Thyroid gland (tissue), 4 donors: ENCODE results near the gene TSLP. TPM values are rescaled to one million over a fixed set of nuclear protein-coding genes. Genes with fewer than 3 reads are reported as not detected.

Experiments used
- DNase-seq, 2 donors: peaks; one replicate each; pipeline ENCODE4 v3.0.0-alpha.2; 2019
- H3K27ac ChIP-seq, 3 donors: fragments of 200-600 bp; sonication (generic); 1 replicate in 2 of 3; 2 replicates in 1 of 3; pipeline ENCODE4 v1.5.1; 2016 to 2019; ENCODE audit warnings: mild to moderate bottlenecking in 1 of 3, moderate library complexity in 1 of 3
- H3K27me3 ChIP-seq: fragments of 200-600 bp; sonication (generic); one replicate; pipeline ENCODE4 v1.5.1; 2019
- H3K36me3 ChIP-seq, 2 donors: fragments of 200-600 bp; sonication (generic); one replicate each; pipeline ENCODE4 v1.5.1; 2016 to 2019
- H3K4me1 ChIP-seq, 2 donors: fragments of 200-600 bp; sonication (generic); one replicate each; pipeline ENCODE4 v1.5.1; 2017 to 2019
- H3K4me3 ChIP-seq, 3 donors: fragments of 200-600 bp; sonication (generic); replicated peaks in 1 of 3; 1 replicate in 2 of 3; 2 replicates in 1 of 3; pipeline ENCODE4 v1.5.1; 2016; ENCODE audit warnings: mild to moderate bottlenecking in 1 of 3
- H3K9me3 ChIP-seq: fragments of 200-600 bp; sonication (generic); one replicate; pipeline ENCODE4 v1.5.1; 2017
- CTCF ChIP-seq, 6 experiments: fragments of 200-600 bp in 3 of 6; fragments of 450-650 bp in 3 of 6; sonication (generic) in 3 of 6; IDR thresholded peaks; one replicate each; pipeline ENCODE4 v1.5.1; 2016 to 2019; ENCODE audit warnings: antibody characterized with exemption in 6 of 6, mild to moderate bottlenecking in 2 of 6, inconsistent platforms in 1 of 6, moderate library complexity in 1 of 6
- POLR2A ChIP-seq, 2 donors: fragments of 450-650 bp; IDR thresholded peaks; one replicate each; pipeline ENCODE4 v1.6.1; 2017; ENCODE audit warnings: antibody characterized with exemption in 2 of 2, mild to moderate bottlenecking in 2 of 2, moderate library complexity in 1 of 2
- WGBS, 2 donors: methylation state at CpG; one replicate each; pipeline ENCODE4 v1.1.5; 2017; 5-methylcytosine and 5-hydroxymethylcytosine counted together
- intact Hi-C: fragments of 100-400 bp; cut with DNase I; formaldehyde crosslinking; loops from one replicate; pipeline ENCODE4 v1.15.1; 2023
- total RNA-seq, 4 donors: library from RNA; depleted of rRNA; stranded (reverse); fragments of >200 nt; gene quantifications; one replicate each; pipeline ENCODE4 v1.2.3, GENCODE V29; 2016

Gene TSLP
- total RNA-seq, 4 donors from 2014 or later = 0.11 to 0.81 (median 0.26) TPM

- Histone ChIP-seq H3K4me3 (no peak overlapping the region), H3K27ac (no peak overlapping the region), H3K4me1 (peaks cover 8 to 10% of the 10 kb centered on the region in 2 donors), H3K27me3 (no peaks in the 10 kb centered on the region), H3K9me3 (no peaks in the 10 kb centered on the region), H3K36me3 (peaks cover 0 to 9% of the 10 kb centered on the region in 2 donors)
- intact Hi-C loops = no loop called here
- no peak for DNase-seq
- WGBS, 2 donors = 84 to 88% methylated on average over 1 of the region's 1 CpG
- TF ChIP-seq CTCF (IDR thresholded peaks at IDR 0.05) (no peak), POLR2A (IDR thresholded peaks at IDR 0.05) (no peak)
These were observed 24.5 kb downstream of the TSLP start for GRCh38 chr5:111095982-111096381.

DNA sequence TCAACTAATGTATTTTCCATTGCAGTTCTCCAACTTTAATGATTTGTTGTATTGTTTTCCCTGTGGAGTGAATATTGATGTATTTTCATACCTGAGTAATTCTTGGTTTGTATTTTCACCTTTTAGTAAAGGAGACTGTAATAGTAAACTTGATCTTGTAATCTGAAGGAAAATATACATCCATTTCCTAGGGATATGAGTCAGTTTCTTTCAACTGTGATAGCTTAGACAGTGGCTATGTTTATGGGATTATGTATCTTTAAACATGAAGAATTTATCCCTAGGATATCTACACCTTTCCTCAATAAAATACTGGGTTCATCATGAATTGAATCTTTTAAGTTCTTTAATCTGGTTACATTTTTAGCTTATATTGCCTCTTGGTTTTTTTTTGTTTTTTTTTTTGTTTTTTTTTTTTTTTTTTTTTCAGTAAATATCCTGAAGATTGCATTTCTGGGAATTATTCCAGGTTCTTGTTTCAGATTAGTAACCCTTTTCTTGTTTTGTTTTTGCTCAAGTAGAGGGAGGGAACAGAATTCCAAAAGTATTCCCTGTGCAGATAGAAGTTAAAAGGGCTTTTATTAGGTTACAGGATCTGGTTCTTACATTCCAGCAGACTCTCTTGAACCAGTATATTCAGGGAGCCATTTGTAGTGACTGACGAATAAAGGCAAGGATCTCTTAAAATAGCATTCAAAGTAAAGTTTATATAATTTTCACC lies 27.7 kb downstream of the TSLP start:
- WGBS, 2 donors = 56 to 66% methylated on average over 1 of the region's 1 CpG
- no peaks in the 10 kb centered on the region for H3K27me3 ChIP-seq
- TF ChIP-seq POLR2A (IDR thresholded peaks at IDR 0.05) (no peak), CTCF (IDR thresholded peaks at IDR 0.05) (no peak)
- peaks cover 0 to under 1% of the 10 kb centered on the region in 2 donors for H3K4me1 ChIP-seq
- intact Hi-C loops = no loop called here
- DNase-seq = no peak
- no peak overlapping the region for H3K27ac ChIP-seq
- H3K4me3 ChIP-seq = no peak overlapping the region
- no peaks in the 10 kb centered on the region for H3K9me3 ChIP-seq
- peaks cover 0 to 22% of the 10 kb centered on the region in 2 donors for H3K36me3 ChIP-seq

DNA sequence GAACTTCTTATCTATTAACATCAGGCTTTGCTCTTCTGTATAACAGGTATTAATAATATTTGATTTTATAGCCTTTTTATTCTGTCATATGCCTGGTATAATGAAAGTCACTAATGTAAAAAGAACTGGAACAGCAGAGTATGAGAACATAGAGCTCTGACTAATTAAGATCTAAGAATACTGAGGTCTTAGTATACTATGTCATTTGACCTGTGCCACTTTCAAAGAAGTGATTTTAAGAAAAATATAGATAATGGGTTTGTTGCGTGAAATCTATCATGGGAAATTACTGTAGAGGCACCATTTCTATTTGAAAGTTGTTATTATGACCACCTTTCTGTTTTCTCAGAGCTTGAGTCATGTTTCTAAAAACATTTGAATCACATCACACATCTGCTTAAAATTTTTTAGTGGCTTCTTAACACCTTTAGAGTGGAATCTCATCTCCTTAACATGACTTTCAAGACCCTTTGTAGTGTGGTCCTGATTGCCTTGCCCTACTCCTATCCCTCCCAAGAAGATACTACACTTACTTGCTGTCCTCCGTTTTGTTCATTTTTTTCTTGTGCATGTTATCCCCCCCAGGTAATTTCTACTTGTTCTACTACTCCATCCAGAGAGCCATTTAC lies 34.9 kb downstream of the TSLP start:
- no peak for DNase-seq
- no peak overlapping the region for H3K27ac ChIP-seq
- H3K27me3 ChIP-seq = no peaks in the 10 kb centered on the region
- no peak overlapping the region for H3K4me3 ChIP-seq
- TF ChIP-seq CTCF (IDR thresholded peaks at IDR 0.05) (no peak), POLR2A (IDR thresholded peaks at IDR 0.05) (no peak)
- peaks cover 39 to 52% of the 10 kb centered on the region in 2 donors for H3K36me3 ChIP-seq
- intact Hi-C loops = no loop called here
- no peaks in the 10 kb centered on the region for H3K4me1 ChIP-seq
- 96 to 98% methylated on average over 2 of the region's 2 CpGs for WGBS, 2 donors
- no peaks in the 10 kb centered on the region for H3K9me3 ChIP-seq

DNA sequence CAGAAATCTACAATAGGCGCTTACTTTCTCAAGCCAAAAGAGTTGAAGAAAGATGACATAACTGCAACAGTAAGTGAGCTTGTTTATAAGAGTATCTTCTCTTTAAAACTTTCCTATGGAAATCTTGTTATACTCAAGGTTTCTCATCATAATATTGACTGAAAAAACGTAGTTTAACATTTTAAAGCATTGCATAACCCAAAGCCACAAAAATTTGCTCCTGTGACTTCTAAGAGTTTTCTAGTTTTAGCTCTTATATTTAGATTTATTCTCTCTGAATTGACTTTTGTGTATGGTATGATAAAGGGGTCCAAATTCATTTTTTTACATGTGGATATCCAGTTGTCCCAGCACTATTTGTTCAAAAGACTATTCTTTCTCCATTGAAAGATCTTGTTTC lies 35.9 kb downstream of the TSLP start:
- no peak overlapping the region for H3K4me3 ChIP-seq
- peaks cover 48 to 51% of the 10 kb centered on the region in 2 donors for H3K36me3 ChIP-seq
- H3K4me1 ChIP-seq = no peaks in the 10 kb centered on the region
- H3K27ac ChIP-seq = no peak overlapping the region
- intact Hi-C loops = no loop called here
- TF ChIP-seq CTCF (IDR thresholded peaks at IDR 0.05) = no peak
- no peak for TF ChIP-seq POLR2A (IDR thresholded peaks at IDR 0.05)
- DNase-seq = no peak
- WGBS, 2 donors = 96 to 98% methylated on average over 2 of the region's 2 CpGs
- no peaks in the 10 kb centered on the region for H3K27me3 ChIP-seq
- no peaks in the 10 kb centered on the region for H3K9me3 ChIP-seq

DNA sequence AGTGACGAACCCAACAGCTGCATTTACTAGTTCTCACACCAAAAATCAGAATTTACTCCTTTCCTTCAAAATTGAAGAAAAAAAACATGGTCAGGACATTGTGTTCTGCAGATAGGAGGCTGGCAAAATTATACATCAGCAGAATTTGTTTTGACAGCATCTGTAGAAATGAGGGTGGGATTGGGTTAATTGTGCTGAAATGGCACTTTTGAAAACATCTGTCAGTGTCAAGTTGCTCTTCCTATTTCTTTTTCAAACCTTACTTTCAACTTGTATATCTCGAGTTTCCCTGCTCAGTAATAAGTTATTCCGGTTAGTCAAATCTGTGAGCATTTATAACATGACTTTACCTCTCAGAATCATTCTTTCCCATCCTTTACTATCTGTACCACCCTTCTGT lies 40.4 kb downstream of the TSLP start:
- no peak overlapping the region for H3K27ac ChIP-seq
- TF ChIP-seq POLR2A (IDR thresholded peaks at IDR 0.05) (no peak), CTCF (IDR thresholded peaks at IDR 0.05) (no peak)
- 93 to 94% methylated on average over 3 of the region's 3 CpGs for WGBS, 2 donors
- no peak for DNase-seq
- H3K27me3 ChIP-seq = no peaks in the 10 kb centered on the region
- H3K4me1 ChIP-seq = no peaks in the 10 kb centered on the region
- intact Hi-C loops = no loop called here
- peaks cover 29 to 32% of the 10 kb centered on the region in 2 donors for H3K36me3 ChIP-seq
- H3K4me3 ChIP-seq = no peak overlapping the region
- H3K9me3 ChIP-seq = no peaks in the 10 kb centered on the region
